Fibroblast of lung (primary cell): Measurements from ENCODE around the gene RIPOR2. TPM values are rescaled to one million over a fixed set of nuclear protein-coding genes. Genes with fewer than 3 reads are reported as not detected.
A peak's percentile ranks its signal among the peaks of the same experiment; 100 is the strongest.

ENCODE experiments used
- DNase-seq, 2 donors: peaks; one replicate each; pipeline versions ENCODE4 v3.0.0 to v3.0.0-alpha.2; 2010; ENCODE audit warnings: low read depth in 2 of 2
- H2AFZ ChIP-seq: 2 replicates; pipeline ENCODE4 v1.5.1; 2012; ENCODE audit warnings: low read length, control low read depth, inconsistent platforms
- H3K27ac ChIP-seq: 2 replicates; pipeline ENCODE4 v1.5.1; 2011; ENCODE audit warnings: low read length, control low read depth; ENCODE audit not compliant: insufficient read depth
- H3K27me3 ChIP-seq: 2 replicates; pipeline ENCODE4 v1.5.1; 2011; ENCODE audit warnings: mild to moderate bottlenecking, low read length; ENCODE audit not compliant: control insufficient read depth, insufficient read depth
- H3K36me3 ChIP-seq: 2 replicates; pipeline ENCODE4 v1.5.1; 2011; ENCODE audit warnings: low read length; ENCODE audit not compliant: control insufficient read depth, insufficient read depth
- H3K4me1 ChIP-seq: 2 replicates; pipeline ENCODE4 v1.5.1; 2011; ENCODE audit warnings: low read length; ENCODE audit not compliant: control insufficient read depth, insufficient read depth; ENCODE audit errors: extremely low read depth
- H3K4me2 ChIP-seq: 2 replicates; pipeline ENCODE4 v1.5.1; 2011; ENCODE audit warnings: low read length, control low read depth; ENCODE audit not compliant: insufficient read depth; ENCODE audit errors: extremely low read depth
- H3K4me3 ChIP-seq, 4 experiments: fragments of 200-600 bp in 1 of 4; sonication (generic) in 1 of 4; replicated peaks in 1 of 4; 2 replicates each; pipeline ENCODE4 v1.5.1; 2011 to 2016; ENCODE audit warnings: low read length in 4 of 4, low read depth in 3 of 4, mild to moderate bottlenecking in 3 of 4, control low read depth in 2 of 4, inconsistent platforms in 1 of 4, mixed read lengths in 1 of 4; ENCODE audit not compliant: insufficient read depth in 1 of 4; ENCODE audit errors: control extremely low read depth in 1 of 4
- H3K79me2 ChIP-seq: 2 replicates; pipeline ENCODE4 v1.5.1; 2012; ENCODE audit warnings: mild to moderate bottlenecking, low read length, inconsistent platforms; ENCODE audit not compliant: control insufficient read depth, insufficient read depth
- H3K9ac ChIP-seq: 2 replicates; pipeline ENCODE4 v1.5.1; 2011; ENCODE audit warnings: mild to moderate bottlenecking, low read length, control low read depth; ENCODE audit not compliant: insufficient read depth
- H3K9me3 ChIP-seq: 2 replicates; pipeline ENCODE4 v1.5.1; 2012; ENCODE audit warnings: low read depth, low read length; ENCODE audit not compliant: control insufficient read depth, insufficient read depth
- H4K20me1 ChIP-seq: 2 replicates; pipeline ENCODE4 v1.5.1; 2011; ENCODE audit warnings: low read length; ENCODE audit not compliant: control insufficient read depth, insufficient read depth; ENCODE audit errors: extremely low read depth
- EZH2 ChIP-seq: IDR thresholded peaks from 2 replicates; pipeline ENCODE4 v1.5.1; 2012; ENCODE audit warnings: low read length, control low read depth, mild to moderate bottlenecking; ENCODE audit errors: missing control alignments
- polyA plus RNA-seq, 2 donors: library from polyadenylated mRNA; depleted of rRNA in 1 of 2; stranded (reverse) in 1 of 2; unstranded in 1 of 2; fragments of >200 nt; gene quantifications; 2 replicates each; pipeline ENCODE4 v1.2.1, GENCODE V29; 2011 to 2012; ENCODE audit warnings: missing spikeins in 1 of 2
- total RNA-seq: library from RNA; depleted of rRNA; stranded (reverse); fragments of >200 nt; gene quantifications from 2 replicates; pipeline ENCODE4 v1.2.1, GENCODE V29; 2014
- TF ChIP-seq, protein P1 (sequence below), 2 donors: IDR thresholded peaks in 1 of 2; conservative IDR thresholded peaks in 1 of 2; 1 replicate in 1 of 2; 2 replicates in 1 of 2; pipeline ENCODE4 v1.5.1; 2011 to 2012; ENCODE audit warnings: low read length in 2 of 2, control low read depth in 1 of 2, inconsistent platforms in 1 of 2, low read depth in 1 of 2, mild to moderate bottlenecking in 1 of 2

RIPOR2 gene
- total and polyA plus RNA-seq, 2 donors (not counting 1 experiment from before 2014, with no cell fraction given), result 3.5 to 3.6 TPM

DNA sequence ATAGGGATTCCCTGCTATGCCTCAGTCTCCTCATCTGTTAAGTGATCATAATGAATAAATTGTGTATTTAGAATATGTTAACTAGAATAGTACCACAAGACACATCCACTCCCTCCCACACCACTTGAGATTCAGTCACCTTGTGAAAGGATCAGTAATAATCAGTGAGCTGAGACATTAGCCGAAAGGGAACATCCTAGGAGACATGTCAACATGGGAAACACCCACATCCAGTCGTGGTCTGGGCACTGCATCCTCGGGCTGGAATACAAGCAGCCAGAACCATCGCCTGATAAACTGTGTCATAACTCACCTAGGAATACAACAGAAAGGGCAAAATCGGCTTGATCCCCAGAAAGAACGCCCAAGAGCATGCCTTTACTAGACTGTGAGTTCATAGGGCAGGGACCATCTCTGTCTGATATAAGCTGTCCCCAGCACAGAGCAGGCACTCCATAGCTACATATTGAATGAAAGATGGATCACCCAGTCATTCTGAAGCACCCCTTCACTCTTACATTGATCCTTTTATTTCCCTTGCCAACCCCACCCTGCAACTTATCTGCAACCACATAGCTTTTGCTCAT lies 23.9 kb downstream of the RIPOR2 start:
- Histone ChIP-seq H3K27me3 (peaks cover 18% of the 10 kb centered on the region), H3K4me3 (peak overlapping the region in 3 of 4 experiments; percentile 52 to 62 (median 55)), H3K27ac (no peak overlapping the region), H2AFZ (no peak overlapping the region), H4K20me1 (no peaks in the 10 kb centered on the region), H3K9ac (no peak overlapping the region), H3K4me2 (peak overlapping the region; percentile 87), H3K36me3 (no peaks in the 10 kb centered on the region), H3K79me2 (no peaks in the 10 kb centered on the region), H3K9me3 (no peaks in the 10 kb centered on the region), H3K4me1 (peaks cover 3% of the 10 kb centered on the region)
- DNase-seq, result no peak
- peak; percentile 34 for TF ChIP-seq EZH2
- TF ChIP-seq, protein P1, sequence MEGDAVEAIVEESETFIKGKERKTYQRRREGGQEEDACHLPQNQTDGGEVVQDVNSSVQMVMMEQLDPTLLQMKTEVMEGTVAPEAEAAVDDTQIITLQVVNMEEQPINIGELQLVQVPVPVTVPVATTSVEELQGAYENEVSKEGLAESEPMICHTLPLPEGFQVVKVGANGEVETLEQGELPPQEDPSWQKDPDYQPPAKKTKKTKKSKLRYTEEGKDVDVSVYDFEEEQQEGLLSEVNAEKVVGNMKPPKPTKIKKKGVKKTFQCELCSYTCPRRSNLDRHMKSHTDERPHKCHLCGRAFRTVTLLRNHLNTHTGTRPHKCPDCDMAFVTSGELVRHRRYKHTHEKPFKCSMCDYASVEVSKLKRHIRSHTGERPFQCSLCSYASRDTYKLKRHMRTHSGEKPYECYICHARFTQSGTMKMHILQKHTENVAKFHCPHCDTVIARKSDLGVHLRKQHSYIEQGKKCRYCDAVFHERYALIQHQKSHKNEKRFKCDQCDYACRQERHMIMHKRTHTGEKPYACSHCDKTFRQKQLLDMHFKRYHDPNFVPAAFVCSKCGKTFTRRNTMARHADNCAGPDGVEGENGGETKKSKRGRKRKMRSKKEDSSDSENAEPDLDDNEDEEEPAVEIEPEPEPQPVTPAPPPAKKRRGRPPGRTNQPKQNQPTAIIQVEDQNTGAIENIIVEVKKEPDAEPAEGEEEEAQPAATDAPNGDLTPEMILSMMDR (conservative IDR thresholded peaks at IDR 0.05 in 1 of 2, IDR thresholded peaks at IDR 0.05 in 1 of 2; ENCODE audit: low read depth in 1 of 2, low read length in 2 of 2), result no peak

DNA sequence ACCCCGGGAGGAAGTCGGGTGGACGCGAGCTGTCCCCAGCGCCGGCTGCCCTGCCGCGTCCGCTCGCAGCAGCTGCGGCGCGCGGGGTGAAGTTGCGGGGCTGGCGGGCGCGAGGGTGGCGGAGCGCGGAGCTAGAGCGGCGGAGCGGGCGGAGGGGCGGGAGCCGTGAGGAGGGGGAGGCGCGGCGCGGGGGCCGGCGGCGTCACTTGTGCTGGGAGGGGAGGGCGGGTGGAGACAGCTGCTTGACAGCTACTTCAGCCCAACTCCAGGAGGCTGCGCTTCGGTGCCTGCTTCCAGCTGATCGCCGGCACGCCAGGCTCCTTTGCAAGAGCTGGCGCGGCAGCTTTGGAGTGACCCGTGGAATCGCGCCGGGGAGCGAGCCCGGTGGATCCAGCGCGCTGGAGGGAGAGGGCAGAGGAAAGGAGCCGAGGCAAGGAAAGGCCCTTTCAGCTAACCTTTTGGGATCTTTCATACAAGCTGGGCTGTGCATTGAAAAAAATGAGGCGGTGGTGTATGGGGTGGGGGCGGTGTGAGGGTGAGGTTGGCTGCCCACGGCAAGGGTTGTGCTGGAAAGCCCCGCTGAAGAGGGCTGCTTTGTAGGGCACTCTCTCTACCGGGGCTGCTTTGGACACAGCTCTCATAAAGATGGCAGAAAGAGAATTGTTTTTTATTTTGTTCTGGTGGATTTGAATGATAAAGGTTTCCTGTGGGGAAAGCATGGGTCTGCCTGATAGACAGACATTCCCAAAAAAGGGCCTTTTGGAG lies 24.6 kb downstream of the RIPOR2 start:
- H3K4me3 ChIP-seq, result peak overlapping the region; percentile 47 to 62 (median 58)
- no peak for TF ChIP-seq EZH2
- TF ChIP-seq, protein P1 (conservative IDR thresholded peaks at IDR 0.05 in 1 of 2, IDR thresholded peaks at IDR 0.05 in 1 of 2; ENCODE audit: low read depth in 1 of 2, low read length in 2 of 2), result no peak
- no peaks in the 10 kb centered on the region for H3K79me2 ChIP-seq
- peak overlapping the region; percentile 87 for H3K4me2 ChIP-seq
- peak overlapping the region; percentile 13 for H3K9ac ChIP-seq
- H3K27me3 ChIP-seq, result peaks cover 18% of the 10 kb centered on the region
- peaks cover 3% of the 10 kb centered on the region for H3K4me1 ChIP-seq
- H4K20me1 ChIP-seq, result no peaks in the 10 kb centered on the region
- no peaks in the 10 kb centered on the region for H3K9me3 ChIP-seq
- H2AFZ ChIP-seq, result peak overlapping the region; percentile 28
- H3K27ac ChIP-seq, result no peak overlapping the region
- DNase-seq, result peak; percentile 37 to 67
- H3K36me3 ChIP-seq, result no peaks in the 10 kb centered on the region

DNA sequence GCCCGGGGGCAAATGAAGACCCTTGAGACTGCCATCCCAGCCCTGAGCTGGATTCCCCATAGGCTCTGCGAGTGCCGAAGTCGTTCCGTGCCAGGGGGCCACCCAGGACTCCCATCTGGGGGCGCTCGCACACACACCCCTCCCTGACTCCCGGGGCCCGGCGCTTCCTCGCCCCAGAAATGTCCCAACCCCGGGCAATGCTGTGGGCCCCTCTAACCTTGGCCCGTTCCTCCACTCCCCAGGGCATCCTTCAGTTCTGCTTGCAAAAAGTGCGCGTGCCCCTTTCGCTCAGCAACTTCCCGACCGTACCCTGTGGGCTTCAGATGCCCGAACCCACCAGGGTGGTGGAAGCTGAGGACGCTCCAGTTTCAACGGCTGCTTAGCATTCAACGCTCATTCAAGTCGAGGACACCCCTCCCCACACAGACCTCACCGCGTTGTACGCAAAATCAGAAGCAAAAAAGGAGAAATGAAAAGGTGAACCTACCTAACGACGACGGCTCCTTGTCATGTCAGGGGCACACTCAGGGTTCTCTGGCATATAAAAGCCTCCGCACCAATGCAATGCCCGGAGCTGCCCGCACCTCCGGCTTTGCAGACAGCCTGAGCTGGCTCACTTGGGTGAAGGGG lies 25.3 kb downstream of the RIPOR2 start:
- Histone ChIP-seq H2AFZ (peak overlapping the region; percentile 0), H3K4me1 (peaks cover 3% of the 10 kb centered on the region), H3K36me3 (no peaks in the 10 kb centered on the region), H3K4me2 (peak overlapping the region; percentile 87), H3K27me3 (peaks cover 16% of the 10 kb centered on the region), H3K27ac (no peak overlapping the region), H3K9ac (no peak overlapping the region), H3K79me2 (no peaks in the 10 kb centered on the region), H3K9me3 (no peaks in the 10 kb centered on the region), H3K4me3 (peak overlapping the region; percentile 28 to 62 (median 58)), H4K20me1 (no peaks in the 10 kb centered on the region)
- peak in 1 of 2 donors; percentile 30 for DNase-seq
- TF ChIP-seq EZH2, result no peak
- TF ChIP-seq, protein P1 (conservative IDR thresholded peaks at IDR 0.05 in 1 of 2, IDR thresholded peaks at IDR 0.05 in 1 of 2; ENCODE audit: low read depth in 1 of 2, low read length in 2 of 2), result peak in 1 of 2 donors; percentile 6
